AG09319 (cell line): ENCODE results near the gene SELENOS.

Source experiments
- DNase-seq: peaks from one replicate; pipeline ENCODE4 v3.0.0-alpha.2; 2010; ENCODE audit warnings: low read depth; ENCODE audit errors: extremely low read depth
- TF ChIP-seq, protein P1 (sequence below): IDR thresholded peaks from 2 replicates; pipeline ENCODE4 v1.5.1; 2011; ENCODE audit warnings: low read depth, mild to moderate bottlenecking, inconsistent platforms, low read length, moderate library complexity

Gene SELENOS

GRCh38 chr15:101316529-101316928, 39.2 kb upstream of the SELENOS start:
- no peak for DNase-seq
- TF ChIP-seq, protein P1, sequence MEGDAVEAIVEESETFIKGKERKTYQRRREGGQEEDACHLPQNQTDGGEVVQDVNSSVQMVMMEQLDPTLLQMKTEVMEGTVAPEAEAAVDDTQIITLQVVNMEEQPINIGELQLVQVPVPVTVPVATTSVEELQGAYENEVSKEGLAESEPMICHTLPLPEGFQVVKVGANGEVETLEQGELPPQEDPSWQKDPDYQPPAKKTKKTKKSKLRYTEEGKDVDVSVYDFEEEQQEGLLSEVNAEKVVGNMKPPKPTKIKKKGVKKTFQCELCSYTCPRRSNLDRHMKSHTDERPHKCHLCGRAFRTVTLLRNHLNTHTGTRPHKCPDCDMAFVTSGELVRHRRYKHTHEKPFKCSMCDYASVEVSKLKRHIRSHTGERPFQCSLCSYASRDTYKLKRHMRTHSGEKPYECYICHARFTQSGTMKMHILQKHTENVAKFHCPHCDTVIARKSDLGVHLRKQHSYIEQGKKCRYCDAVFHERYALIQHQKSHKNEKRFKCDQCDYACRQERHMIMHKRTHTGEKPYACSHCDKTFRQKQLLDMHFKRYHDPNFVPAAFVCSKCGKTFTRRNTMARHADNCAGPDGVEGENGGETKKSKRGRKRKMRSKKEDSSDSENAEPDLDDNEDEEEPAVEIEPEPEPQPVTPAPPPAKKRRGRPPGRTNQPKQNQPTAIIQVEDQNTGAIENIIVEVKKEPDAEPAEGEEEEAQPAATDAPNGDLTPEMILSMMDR, result no peak

- TF ChIP-seq, protein P1, result no peak
- DNase-seq, result no peak
These were observed 38.5 kb upstream of the SELENOS start for GRCh38 chr15:101315736-101316135.

- TF ChIP-seq, protein P1, result no peak
- DNase-seq, result no peak
These were observed 37.2 kb upstream of the SELENOS start for GRCh38 chr15:101314336-101315125.

DNA sequence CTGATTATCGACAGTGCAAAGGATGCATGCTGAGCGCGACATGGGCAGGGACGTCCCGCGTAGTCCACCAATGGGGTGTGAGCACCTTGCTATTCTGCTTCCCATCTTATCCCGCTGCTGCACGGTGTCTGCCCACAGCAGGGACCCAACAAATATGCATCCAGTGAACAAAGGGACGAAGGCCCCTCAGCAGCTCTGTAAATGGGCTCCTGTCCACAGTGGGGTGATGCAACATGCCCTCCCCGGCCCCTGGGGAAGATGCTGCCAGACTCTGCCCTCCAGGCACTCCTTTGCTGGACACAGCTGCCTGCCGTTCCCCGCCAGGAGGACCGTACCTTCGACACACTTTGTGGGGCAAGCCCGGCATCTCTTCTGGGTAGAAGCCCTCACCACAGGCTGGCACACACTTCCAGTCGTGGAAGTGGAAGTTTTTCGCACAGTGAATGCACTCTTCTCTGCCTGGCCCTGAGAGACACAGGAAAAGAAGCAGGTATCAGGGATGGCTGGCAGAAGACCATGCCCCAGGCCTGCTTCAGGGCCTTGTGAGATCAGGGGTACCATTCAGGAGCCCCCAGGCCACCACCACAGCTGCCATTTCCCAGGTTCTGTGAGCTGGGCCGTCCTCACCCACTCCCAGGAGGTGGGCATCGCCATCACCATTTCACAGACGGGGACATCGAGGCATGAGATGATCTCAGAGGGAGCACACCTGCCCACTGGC, 35.9 kb upstream of the SELENOS start:
- TF ChIP-seq, protein P1, result no peak
- DNase-seq, result no peak

GRCh38 chr15:101310508-101310907, 33.2 kb upstream of the SELENOS start:
- DNase-seq, result no peak
- TF ChIP-seq, protein P1, result no peak

- no peak for DNase-seq
- TF ChIP-seq, protein P1, result no peak
These were observed 32.8 kb upstream of the SELENOS start for GRCh38 chr15:101310161-101310480.

DNA sequence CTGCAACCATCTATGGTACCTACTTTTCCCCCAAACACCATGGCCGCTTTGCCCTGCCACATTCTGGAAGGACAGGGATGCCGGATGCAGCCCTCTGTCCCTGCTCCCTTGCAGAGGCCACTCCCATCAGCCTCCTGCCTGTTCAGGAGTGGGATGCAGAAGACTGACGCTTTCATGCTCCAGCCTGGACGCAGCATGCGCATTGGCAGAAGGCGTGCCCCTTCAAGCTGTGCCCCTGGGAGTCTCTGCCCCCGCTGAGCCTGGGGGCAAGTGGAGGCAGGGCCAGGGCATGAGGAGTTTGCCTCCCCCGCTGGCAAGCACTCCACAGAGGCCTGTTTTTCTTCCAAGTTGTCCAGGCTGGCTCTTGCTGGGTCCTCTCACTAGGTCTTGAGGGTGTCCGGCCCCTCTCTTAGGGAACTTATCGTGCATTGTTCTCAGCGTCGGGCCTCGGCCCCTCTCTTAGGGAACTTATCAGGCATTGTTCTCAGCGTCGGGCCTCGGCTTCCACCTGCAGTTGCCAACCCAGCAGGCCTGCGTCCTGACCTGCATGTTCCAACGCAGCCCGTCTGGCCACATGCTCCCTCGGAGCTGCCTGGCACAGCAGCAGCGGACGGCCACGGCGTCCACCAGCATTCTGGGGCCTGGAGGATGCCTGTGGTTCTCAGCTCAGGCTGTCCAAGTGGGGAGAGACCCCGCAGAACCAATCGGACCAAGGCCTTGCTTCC, 32.3 kb upstream of the SELENOS start:
- no peak for DNase-seq

More for the DNA sequence above, 32.3 kb upstream of the SELENOS start:
- TF ChIP-seq, protein P1, result no peak
